Duodenal mucosa (tissue), 2 donors: ENCODE results near the gene SMIM44.
"Not testable (repeated sequence)": the region's sequence is repeated elsewhere in the genome, so short reads cannot be mapped to it uniquely, and the experiment has no call there.

Source experiments
- H3K27ac ChIP-seq: one replicate; pipeline ENCODE4 v1.7.0; 2013; ENCODE audit warnings: low read depth, low read length
- H3K27me3 ChIP-seq, 2 donors: one replicate each; pipeline ENCODE4 v1.7.0; 2013; ENCODE audit warnings: low read length in 2 of 2, control low read depth in 1 of 2; ENCODE audit not compliant: insufficient read depth in 2 of 2, control insufficient read depth in 1 of 2
- H3K36me3 ChIP-seq, 2 donors: one replicate each; pipeline ENCODE4 v1.7.0; 2013; ENCODE audit warnings: low read length in 2 of 2, control low read depth in 1 of 2; ENCODE audit not compliant: insufficient read depth in 2 of 2, control insufficient read depth in 1 of 2
- H3K4me1 ChIP-seq, 2 donors: one replicate each; pipeline ENCODE4 v1.7.0; 2013; ENCODE audit warnings: low read length in 2 of 2, control low read depth in 1 of 2; ENCODE audit not compliant: insufficient read depth in 2 of 2, control insufficient read depth in 1 of 2
- H3K4me3 ChIP-seq, 2 donors: one replicate each; pipeline ENCODE4 v1.7.0; 2013; ENCODE audit warnings: low read length in 2 of 2, low read depth in 1 of 2
- H3K9ac ChIP-seq, 2 donors: one replicate each; pipeline ENCODE4 v1.7.0; 2013; ENCODE audit warnings: low read length in 2 of 2, low read depth in 1 of 2
- H3K9me3 ChIP-seq, 2 donors: one replicate each; pipeline ENCODE4 v1.7.0; 2013; ENCODE audit warnings: low read length in 2 of 2, control low read depth in 1 of 2; ENCODE audit not compliant: control insufficient read depth in 1 of 2

SMIM44 gene

GRCh38 chr19:3451451-3451866, 31.8 kb downstream of the SMIM44 start:
- Histone ChIP-seq H3K4me1 (no peaks in the 10 kb centered on the region), H3K27me3 (no peaks in the 10 kb centered on the region), H3K9ac (no peak overlapping the region), H3K9me3 (no peaks in the 10 kb centered on the region), H3K27ac (peak overlapping the region; percentile 58), H3K4me3 (no peak overlapping the region), H3K36me3 (peaks cover 16 to 53% of the 10 kb centered on the region in 2 donors)

- no peaks in the 10 kb centered on the region for H3K27me3 ChIP-seq
- no peak overlapping the region for H3K4me3 ChIP-seq
- no peak overlapping the region for H3K27ac ChIP-seq
- no peaks in the 10 kb centered on the region for H3K9me3 ChIP-seq
- H3K36me3 ChIP-seq = peaks cover 16 to 53% of the 10 kb centered on the region in 2 donors
- no peak overlapping the region for H3K9ac ChIP-seq
- H3K4me1 ChIP-seq = no peaks in the 10 kb centered on the region
Observed at GRCh38 chr19:3450796-3451411, 32.3 kb downstream of the SMIM44 start.

GRCh38 chr19:3448616-3449334, 34.5 kb downstream of the SMIM44 start:
- Histone ChIP-seq H3K36me3 (peaks cover 20 to 46% of the 10 kb centered on the region in 2 donors), H3K27ac (no peak overlapping the region), H3K4me1 (peaks cover 0 to 5% of the 10 kb centered on the region in 2 donors), H3K27me3 (no peaks in the 10 kb centered on the region), H3K4me3 (no peak overlapping the region), H3K9ac (no peak overlapping the region), H3K9me3 (no peaks in the 10 kb centered on the region)

GRCh38 chr19:3446657-3447056, 36.6 kb downstream of the SMIM44 start:
- H3K4me3 ChIP-seq, H3K4me1 ChIP-seq, H3K27me3 ChIP-seq, H3K9ac ChIP-seq, H3K9me3 ChIP-seq, H3K27ac ChIP-seq: not testable (repeated sequence)
- H3K36me3 ChIP-seq = peaks cover 14 to 35% of the 10 kb centered on the region in 2 donors

GRCh38 chr19:3444695-3445234, 38.5 kb downstream of the SMIM44 start:
- H3K4me1 ChIP-seq = peaks cover 0 to 5% of the 10 kb centered on the region in 2 donors
- no peaks in the 10 kb centered on the region for H3K9me3 ChIP-seq
- H3K27ac ChIP-seq = no peak overlapping the region
- H3K36me3 ChIP-seq = peaks cover 7 to 27% of the 10 kb centered on the region in 2 donors
- no peak overlapping the region for H3K9ac ChIP-seq
- no peak overlapping the region for H3K4me3 ChIP-seq
- H3K27me3 ChIP-seq = no peaks in the 10 kb centered on the region

- no peaks in the 10 kb centered on the region for H3K27me3 ChIP-seq
- no peak overlapping the region for H3K9ac ChIP-seq
- no peaks in the 10 kb centered on the region for H3K9me3 ChIP-seq
- peaks cover 0 to 5% of the 10 kb centered on the region in 2 donors for H3K4me1 ChIP-seq
- no peak overlapping the region for H3K4me3 ChIP-seq
- no peak overlapping the region for H3K27ac ChIP-seq
- peaks cover 7 to 24% of the 10 kb centered on the region in 2 donors for H3K36me3 ChIP-seq
Observed at GRCh38 chr19:3443840-3444694, 39.2 kb downstream of the SMIM44 start.

GRCh38 chr19:3442487-3443071, 40.7 kb downstream of the SMIM44 start:
- H3K4me1 ChIP-seq = peaks cover 0 to 5% of the 10 kb centered on the region in 2 donors
- no peak overlapping the region for H3K9ac ChIP-seq
- H3K4me3 ChIP-seq = no peak overlapping the region
- peaks cover 10 to 20% of the 10 kb centered on the region in 2 donors for H3K36me3 ChIP-seq
- H3K27me3 ChIP-seq = no peaks in the 10 kb centered on the region
- no peaks in the 10 kb centered on the region for H3K9me3 ChIP-seq
- H3K27ac ChIP-seq = no peak overlapping the region

- no peaks in the 10 kb centered on the region for H3K27me3 ChIP-seq
- no peaks in the 10 kb centered on the region for H3K9me3 ChIP-seq
- H3K36me3 ChIP-seq = peaks cover 10 to 20% of the 10 kb centered on the region in 2 donors
- peak overlapping the region in 1 of 2 donors; percentile 25 for H3K9ac ChIP-seq
- H3K4me3 ChIP-seq = no peak overlapping the region
- H3K27ac ChIP-seq = no peak overlapping the region
- peaks cover 0 to 5% of the 10 kb centered on the region in 2 donors for H3K4me1 ChIP-seq
Observed at GRCh38 chr19:3441986-3442329, 41.3 kb downstream of the SMIM44 start.

- Histone ChIP-seq H3K27ac (no peak overlapping the region), H3K4me1 (peaks cover 0 to 5% of the 10 kb centered on the region in 2 donors), H3K9ac (peak overlapping the region in 1 of 2 donors; percentile 25), H3K9me3 (no peaks in the 10 kb centered on the region), H3K4me3 (no peak overlapping the region), H3K27me3 (no peaks in the 10 kb centered on the region), H3K36me3 (peaks cover 10 to 24% of the 10 kb centered on the region in 2 donors)
Observed at GRCh38 chr19:3441089-3441985, 41.9 kb downstream of the SMIM44 start.
